NCI-H2029 treated with DMSO at 0.1 percent for 48 hours (cell line): ENCODE results near the gene S100A2.
"Not testable (repeated sequence)": the region's sequence is repeated elsewhere in the genome, so short reads cannot be mapped to it uniquely, and the experiment has no call there.

ENCODE experiments used
- DNase-seq: peaks from one replicate; lab custom pipeline; 2025; lab: John Stamatoyannopoulos, UW

Gene S100A2

DNA sequence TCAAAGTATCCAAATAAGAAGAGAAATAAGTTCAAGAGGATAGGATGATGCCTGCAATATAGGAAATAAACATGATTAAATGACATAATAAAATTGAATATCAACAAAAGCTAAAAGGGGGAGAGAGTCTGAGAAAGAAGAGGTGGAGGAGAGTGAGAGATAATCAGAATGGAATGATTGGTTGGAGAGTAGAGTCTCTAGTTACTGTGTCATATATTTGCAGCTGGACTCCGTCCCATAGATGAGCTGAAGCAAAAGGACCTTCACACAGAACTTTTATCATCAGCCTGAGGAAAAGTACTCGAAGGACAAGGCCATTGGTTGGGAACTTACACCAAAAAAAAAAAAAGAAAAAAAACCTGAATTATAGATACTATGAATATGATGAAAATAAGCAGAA lies 22.8 kb upstream of the S100A2 start:
- no peak for DNase-seq

- not testable (repeated sequence) for DNase-seq
Observed at GRCh38 chr1:153588033-153588432, 22.4 kb upstream of the S100A2 start.

DNA sequence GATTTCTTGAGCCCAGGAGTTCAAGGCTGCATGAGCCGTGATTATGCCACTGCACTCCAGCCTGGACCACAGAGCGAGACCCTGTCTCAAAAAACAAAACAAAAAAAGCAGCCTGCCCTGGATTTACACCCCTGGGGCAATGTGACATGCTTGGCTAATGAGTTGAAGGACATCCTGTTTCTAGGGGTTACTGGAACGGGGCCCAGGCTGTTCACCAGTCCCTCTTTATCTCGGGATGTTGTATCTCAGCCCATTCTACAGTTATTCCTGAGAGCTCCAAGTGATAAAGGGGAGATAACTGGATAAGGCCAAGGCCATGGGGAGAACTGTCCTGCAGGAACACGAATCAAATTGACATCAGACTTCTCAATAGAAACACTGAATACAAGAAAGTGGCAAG lies 21.7 kb upstream of the S100A2 start:
- no peak for DNase-seq

DNA sequence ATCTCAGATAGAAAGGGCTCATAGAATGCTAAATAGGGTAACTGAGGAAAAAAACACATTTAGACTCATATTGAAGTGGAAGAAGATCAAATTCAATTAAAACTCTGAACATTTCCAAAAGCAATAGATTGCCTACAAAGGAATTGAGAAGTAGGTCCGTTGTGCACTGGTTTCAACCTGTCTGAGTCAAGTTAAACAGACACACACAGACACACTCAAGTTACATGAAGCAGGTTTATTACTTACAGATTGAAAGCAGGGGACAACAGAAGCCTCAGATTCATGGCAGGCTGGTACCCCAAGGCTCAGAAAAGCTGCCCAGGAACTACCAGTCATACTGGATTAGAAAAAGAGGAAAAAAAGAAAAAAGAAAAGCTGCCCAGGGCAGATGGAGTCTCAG lies 20.7 kb upstream of the S100A2 start:
- no peak for DNase-seq

GRCh38 chr1:153585006-153585405 lies 19.4 kb upstream of the S100A2 start:
- DNase-seq, result no peak

DNA sequence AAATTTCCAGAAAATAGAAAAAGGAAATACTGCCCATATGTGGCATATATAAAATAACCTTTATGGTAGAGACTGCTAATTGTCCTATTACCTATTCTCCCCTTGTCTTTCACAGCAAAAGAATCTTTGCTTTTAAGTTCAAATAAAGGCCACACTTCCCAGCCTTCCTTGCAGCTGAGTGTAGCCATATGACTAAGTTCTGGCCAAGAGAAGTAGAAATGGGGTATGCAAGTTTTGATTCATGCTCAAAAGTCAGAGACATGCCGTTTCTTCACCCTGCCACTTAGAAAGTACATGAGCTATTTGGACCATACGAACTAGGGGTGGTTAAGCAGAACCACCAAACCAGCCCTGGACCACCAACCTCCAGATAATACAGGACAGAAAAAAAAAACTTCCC lies 18.3 kb upstream of the S100A2 start:
- DNase-seq, result no peak

GRCh38 chr1:153583514-153583913 lies 17.9 kb upstream of the S100A2 start:
- not testable (repeated sequence) for DNase-seq

DNA sequence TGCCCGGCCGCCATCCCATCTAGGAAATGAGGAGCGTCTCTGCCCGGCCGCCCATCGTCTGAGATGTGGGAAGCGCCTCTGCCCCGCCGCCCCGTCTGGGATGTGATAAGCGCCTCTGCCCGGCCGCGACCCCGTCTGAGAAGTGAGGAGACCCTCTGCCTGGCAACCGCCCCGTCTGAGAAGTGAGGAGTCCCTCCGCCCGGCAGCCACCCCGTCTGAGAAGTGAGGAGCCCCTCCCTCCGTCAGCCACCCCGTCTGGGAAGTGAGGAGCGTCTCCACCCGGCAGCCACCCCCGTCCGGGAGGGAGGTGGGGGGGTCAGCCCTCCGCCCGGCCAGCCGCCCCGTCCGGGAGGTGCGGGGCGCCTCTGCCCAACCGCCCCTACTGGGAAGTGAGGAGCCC lies 17.2 kb upstream of the S100A2 start:
- DNase-seq, result not testable (repeated sequence)

- no peak for DNase-seq
Observed at GRCh38 chr1:153578936-153579335, 13.3 kb upstream of the S100A2 start.

GRCh38 chr1:153578490-153578889 lies 12.8 kb upstream of the S100A2 start:
- DNase-seq, result no peak

DNA sequence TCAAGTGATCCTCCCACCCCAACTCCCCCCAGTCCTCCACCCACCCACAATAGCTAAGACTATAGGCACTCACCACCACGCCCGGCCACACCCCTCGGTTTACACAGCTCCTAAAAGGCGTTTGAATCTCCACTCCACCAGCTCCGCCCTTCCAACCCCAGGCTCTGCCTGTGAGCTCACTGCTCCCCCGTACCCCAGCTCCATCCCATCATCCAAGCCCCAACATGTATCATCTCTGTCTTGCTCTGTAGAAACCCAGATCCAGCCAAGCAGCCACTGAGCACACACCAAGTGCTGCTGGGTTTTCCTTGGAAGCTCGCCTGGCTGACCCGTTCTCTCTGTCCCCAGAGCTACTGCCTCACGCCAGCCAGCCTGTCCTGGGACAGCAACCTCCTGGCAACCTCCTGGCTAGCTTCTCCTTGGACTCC lies 12.0 kb upstream of the S100A2 start:
- no peak for DNase-seq

GRCh38 chr1:153577138-153577537 lies 11.5 kb upstream of the S100A2 start:
- DNase-seq, result no peak

DNA sequence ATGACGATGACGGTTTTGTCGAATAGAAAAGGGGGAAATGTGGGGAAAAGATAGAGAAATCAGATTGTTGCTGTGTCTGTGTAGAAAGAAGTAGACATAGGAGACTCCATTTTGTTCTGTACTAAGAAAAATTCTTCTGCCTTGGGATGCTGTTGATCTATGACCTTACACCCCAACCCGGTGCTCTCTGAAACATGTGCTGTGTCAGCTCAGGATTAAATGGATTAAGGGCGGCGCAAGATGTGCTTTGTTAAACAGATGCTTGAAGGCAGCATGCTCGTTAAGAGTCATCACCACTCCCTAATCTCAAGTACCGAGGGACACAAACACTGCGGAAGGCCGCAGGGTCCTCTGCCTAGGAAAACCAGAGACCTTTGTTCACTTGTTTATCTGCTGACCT lies 9.9 kb upstream of the S100A2 start:
- not testable (repeated sequence) for DNase-seq

DNA sequence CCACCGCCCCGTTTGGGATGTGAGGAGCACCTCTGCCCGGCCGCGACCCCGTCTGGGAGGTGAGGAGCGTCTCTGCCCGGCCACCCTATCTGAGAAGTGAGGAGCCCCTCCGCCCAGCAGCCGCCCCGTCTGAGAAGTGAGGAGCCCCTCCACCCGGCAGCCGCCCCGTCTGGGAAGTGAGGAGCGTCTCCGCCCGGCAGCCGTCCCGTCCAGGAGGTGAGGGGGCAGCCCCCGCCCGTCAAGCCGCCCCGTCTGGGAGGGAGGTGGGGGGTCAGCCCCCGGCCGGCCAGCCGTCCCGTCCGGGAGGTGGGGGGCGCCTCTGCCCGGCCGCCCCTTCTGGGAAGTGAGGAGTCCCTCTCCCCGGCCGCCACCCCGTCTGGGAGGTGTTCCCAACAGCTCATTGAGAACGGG lies 9.4 kb upstream of the S100A2 start:
- DNase-seq, result not testable (repeated sequence)

- DNase-seq, result no peak
Observed at GRCh38 chr1:153573351-153573750, 7.7 kb upstream of the S100A2 start.

DNA sequence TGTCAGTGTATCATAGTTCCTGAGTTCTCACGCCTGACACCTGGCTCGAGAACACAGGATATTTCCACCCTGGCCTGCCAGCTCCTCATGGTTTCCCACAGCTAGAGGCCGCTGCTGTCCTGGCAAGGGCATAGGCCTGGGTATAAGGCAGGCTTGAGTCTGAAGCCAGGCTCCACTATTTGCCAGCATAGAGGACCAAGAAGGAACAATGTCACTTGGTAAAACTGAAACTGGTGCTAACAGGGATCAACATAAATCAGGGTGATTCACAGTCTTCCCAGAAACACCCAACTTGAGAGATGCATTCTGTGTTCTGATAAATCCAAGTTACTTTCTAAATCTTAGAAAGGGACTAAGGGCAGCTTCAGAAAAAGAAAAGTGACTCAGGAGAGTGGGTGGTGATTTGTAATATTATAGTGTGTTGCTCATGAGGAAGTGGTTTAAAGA lies 6.9 kb upstream of the S100A2 start:
- DNase-seq, result peak; percentile 65

DNA sequence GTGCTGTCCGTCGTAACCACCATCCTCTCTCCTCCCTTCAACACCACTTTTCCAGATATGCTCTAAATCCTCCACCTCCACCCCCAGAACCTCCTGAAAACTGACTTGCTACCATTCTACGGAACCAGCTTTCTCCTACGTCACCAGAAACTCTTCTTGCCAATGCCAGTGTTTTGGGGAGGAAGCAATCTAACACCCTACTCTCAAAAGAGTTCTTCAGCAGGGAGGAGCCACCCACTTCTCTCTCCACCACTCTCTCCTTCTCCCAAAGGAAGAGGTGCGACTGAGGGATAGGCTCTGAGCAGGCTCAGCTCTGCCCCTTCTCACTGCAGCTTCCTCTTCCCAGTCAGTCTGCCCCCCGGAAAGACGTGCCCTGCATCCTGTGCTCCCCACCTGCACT lies 6.1 kb upstream of the S100A2 start:
- no peak for DNase-seq

- DNase-seq, result no peak
Observed at GRCh38 chr1:153570874-153571273, 5.2 kb upstream of the S100A2 start.

DNA sequence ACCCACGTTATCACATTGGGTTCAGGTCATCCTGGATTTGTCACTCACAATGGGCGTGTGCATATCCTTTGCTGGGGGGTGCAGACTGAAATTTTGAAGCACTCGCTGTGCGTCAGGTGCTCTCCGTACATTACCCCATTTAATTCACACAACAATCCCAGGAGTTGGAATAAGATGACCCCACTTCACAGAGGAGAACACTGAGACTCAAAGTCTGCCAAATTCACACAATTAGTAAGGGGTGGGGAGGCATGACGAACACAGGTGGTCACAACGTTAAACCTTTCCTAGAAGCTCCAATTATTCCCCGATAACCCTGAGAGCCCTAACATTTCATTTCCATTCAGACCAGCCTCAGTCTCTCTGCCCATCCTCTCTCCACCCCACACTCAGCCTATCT lies 3.8 kb upstream of the S100A2 start:
- no peak for DNase-seq

DNA sequence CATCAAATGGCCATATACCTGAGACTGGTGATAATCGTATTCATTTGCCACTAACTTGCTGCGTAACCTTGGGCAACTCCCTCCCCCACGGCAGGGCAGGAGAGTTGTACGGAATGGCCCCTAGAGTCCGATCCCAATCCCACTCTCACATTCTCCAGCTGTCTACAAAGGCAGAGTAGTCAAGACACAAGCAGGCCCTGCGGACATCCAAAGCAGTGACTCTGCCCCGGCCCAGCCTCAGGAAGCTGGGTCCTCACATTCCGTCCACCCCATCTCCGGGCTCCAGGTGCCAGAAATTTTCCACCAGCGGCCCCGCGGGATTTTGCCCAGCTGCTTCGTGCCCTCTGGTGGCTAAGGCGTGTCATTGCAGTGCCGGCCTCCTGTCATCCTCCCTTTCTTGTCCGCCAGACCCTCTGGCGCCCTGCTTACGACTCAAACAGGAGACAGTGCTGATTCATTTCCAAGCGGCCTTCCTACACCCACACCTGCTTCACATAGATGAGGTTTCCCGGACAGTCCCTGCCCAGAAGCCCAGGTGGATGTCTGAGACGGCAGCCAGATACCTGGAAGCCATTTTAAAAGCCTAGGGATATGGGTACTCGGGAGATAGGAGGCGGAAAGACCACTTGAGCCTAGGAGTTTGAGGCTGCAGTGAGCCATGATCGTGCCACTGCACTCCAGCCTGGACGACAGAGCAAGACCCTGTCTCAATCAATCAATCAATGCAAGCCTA lies 2.9 kb upstream of the S100A2 start:
- DNase-seq, result peak; percentile 88

DNA sequence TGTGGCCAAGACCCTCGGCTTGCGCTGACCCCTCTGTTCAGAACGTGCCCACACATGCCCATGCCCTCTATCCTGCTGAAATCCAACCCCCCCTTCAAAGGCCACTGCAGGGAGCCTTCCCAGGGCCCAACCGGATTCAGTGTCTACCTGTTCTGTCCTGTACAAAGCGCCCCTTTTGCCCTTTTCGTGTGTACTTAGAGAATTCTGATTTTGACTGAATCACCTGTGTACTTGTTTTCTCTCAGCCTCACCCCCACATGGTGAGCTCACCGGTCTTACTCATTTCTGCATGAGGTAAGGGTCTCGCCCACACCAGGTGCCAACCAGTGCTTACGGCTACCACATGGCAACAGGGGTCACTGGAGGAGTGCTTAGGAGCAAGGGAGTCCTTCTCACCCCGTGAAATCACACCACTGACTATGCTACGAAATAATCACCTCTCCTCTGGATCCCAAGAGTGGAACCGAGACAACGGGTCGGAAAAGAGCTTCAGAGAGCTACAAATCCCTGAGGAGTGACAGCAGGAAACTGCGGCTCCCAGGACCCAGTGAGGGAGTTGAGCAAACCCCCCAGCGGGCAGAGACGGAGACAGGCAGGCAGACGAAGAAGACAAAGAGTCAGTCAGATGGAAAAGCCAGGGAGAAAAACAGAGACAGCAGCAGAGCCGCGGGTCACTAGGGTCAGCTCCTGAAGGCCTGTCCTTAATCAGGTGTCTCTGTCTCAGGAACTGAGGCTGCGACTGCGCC lies 2.1 kb upstream of the S100A2 start:
- DNase-seq, result no peak

- peak; percentile 41 for DNase-seq
Observed at GRCh38 chr1:153566414-153567371, 1.0 kb upstream of the S100A2 start.
